ENCODE data around the gene TRPM3.

Gene TRPM3

DNA sequence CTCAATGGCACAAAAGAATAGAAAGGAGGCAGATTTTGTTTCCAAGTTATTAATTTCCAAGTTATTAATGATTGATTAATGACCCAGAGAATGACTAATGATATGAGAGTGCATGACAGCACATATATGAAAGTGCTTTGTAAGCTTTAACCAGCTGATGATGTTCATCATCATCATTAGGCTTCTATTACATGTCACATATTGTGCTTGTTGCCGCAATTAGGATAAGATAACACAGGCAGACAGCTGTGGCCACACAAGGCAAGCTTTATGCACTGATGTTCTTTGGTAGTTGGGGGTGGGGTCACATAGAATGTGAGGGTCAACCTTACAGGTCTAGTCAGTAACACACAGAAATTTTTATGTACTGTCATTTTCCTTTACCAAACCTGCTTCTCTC is 219.7 kb downstream of the TRPM3 start:
- Histone ChIP-seq H3K9me3 (ENCODE audit: severe bottlenecking) (no peaks in the 10 kb centered on the region), H3K4me3 (ENCODE audit: severe bottlenecking) (no peak overlapping the region), H3K27me3 (ENCODE audit: insufficient read depth, poor library complexity, severe bottlenecking) (no peaks in the 10 kb centered on the region), H3K4me1 (ENCODE audit: insufficient read depth, poor library complexity, severe bottlenecking) (peaks cover 16% of the 10 kb centered on the region), H3K36me3 (ENCODE audit: low read depth) (no peaks in the 10 kb centered on the region), H3K27ac (ENCODE audit: poor library complexity, severe bottlenecking) (peak overlapping the region; percentile 78)
- DNase-seq (ENCODE audit: low spot score) (no peak), ATAC-seq (ENCODE audit: low read depth) (no peak)
- TF ChIP-seq, protein P1, sequence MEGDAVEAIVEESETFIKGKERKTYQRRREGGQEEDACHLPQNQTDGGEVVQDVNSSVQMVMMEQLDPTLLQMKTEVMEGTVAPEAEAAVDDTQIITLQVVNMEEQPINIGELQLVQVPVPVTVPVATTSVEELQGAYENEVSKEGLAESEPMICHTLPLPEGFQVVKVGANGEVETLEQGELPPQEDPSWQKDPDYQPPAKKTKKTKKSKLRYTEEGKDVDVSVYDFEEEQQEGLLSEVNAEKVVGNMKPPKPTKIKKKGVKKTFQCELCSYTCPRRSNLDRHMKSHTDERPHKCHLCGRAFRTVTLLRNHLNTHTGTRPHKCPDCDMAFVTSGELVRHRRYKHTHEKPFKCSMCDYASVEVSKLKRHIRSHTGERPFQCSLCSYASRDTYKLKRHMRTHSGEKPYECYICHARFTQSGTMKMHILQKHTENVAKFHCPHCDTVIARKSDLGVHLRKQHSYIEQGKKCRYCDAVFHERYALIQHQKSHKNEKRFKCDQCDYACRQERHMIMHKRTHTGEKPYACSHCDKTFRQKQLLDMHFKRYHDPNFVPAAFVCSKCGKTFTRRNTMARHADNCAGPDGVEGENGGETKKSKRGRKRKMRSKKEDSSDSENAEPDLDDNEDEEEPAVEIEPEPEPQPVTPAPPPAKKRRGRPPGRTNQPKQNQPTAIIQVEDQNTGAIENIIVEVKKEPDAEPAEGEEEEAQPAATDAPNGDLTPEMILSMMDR (IDR thresholded peaks at IDR 0.05; ENCODE audit: poor library complexity, severe bottlenecking), result no peak

DNA sequence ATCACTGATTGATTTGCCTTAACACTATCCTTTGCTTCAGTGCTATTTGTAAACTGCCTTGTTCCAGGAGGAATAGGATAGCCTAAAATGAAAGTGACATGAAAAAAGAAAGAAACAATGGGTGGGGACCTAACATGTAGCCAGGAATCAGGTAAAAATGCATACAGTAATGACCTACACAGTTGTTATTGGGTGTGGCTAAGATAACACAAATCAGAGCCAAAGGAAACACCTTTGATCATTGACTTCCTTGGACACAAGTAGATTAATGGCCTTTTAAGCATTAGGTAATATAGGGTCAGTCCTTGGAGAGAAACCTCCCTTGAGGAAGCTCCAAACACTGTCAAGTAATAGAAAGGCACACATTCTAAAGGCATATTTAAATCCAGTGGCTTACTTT is 220.4 kb downstream of the TRPM3 start:
- Histone ChIP-seq H3K4me3 (ENCODE audit: severe bottlenecking) (no peak overlapping the region), H3K27ac (ENCODE audit: poor library complexity, severe bottlenecking) (no peak overlapping the region), H3K27me3 (ENCODE audit: insufficient read depth, poor library complexity, severe bottlenecking) (no peaks in the 10 kb centered on the region), H3K36me3 (ENCODE audit: low read depth) (no peaks in the 10 kb centered on the region), H3K4me1 (ENCODE audit: insufficient read depth, poor library complexity, severe bottlenecking) (peaks cover 16% of the 10 kb centered on the region), H3K9me3 (ENCODE audit: severe bottlenecking) (no peaks in the 10 kb centered on the region)
- ATAC-seq (ENCODE audit: low read depth), result no peak
- TF ChIP-seq, protein P1 (IDR thresholded peaks at IDR 0.05; ENCODE audit: poor library complexity, severe bottlenecking), result no peak
- no peak for DNase-seq (ENCODE audit: low spot score)

DNA sequence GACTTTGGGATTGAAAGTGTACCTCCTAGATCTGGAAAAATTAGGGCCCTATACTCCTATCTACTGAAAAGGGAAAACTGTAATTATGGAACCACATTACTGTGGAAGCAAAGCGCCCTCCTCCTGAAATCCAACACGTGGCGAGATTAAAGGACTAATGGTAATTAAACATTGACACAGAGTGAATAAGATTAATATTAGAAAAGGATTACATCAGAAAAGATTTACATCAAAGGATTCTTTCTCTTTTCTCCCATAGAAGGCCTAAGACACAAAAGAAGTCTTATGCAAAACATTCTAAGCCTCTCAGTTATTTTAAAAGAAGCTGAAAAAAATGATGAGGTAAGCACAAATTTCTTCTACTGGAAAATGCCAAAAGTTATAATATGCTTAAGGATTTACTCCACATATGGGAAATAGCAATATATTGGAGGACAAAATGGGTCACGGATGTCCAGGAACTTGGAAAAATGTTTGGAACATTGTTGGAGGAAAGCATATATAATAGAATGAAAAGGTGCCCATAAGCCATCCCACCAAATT is 227.8 kb downstream of the TRPM3 start:
- no peaks in the 10 kb centered on the region for H3K9me3 ChIP-seq (ENCODE audit: severe bottlenecking)
- TF ChIP-seq, protein P1 (IDR thresholded peaks at IDR 0.05; ENCODE audit: poor library complexity, severe bottlenecking), result no peak
- no peak for DNase-seq (ENCODE audit: low spot score)
- no peaks in the 10 kb centered on the region for H3K36me3 ChIP-seq (ENCODE audit: low read depth)
- ATAC-seq (ENCODE audit: low read depth), result no peak
- H3K4me1 ChIP-seq (ENCODE audit: insufficient read depth, poor library complexity, severe bottlenecking), result no peaks in the 10 kb centered on the region
- H3K27me3 ChIP-seq (ENCODE audit: insufficient read depth, poor library complexity, severe bottlenecking), result no peaks in the 10 kb centered on the region
- no peak overlapping the region for H3K27ac ChIP-seq (ENCODE audit: poor library complexity, severe bottlenecking)
- no peak overlapping the region for H3K4me3 ChIP-seq (ENCODE audit: severe bottlenecking)

DNA sequence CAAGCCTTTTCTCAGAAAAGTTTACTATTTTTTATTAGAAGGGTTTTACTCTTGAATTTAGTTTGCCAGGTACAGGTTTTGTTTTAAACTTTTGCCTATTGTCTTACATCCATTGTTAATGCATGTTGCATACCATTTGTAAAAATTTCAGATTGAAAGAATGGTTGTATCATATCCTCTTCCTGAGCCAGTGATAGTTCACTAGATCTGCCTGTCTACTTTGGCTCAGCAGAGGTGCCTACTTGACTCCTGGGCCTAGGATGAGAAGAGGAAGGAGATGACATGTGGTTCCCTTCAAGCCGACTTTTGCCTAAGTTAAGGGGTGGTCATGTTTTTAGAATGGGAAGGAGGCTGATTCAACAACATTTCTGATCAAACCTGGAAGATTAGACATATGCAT is 232.9 kb downstream of the TRPM3 start:
- no peak for DNase-seq (ENCODE audit: low spot score)
- Histone ChIP-seq H3K36me3 (ENCODE audit: low read depth) (no peaks in the 10 kb centered on the region), H3K4me3 (ENCODE audit: severe bottlenecking) (no peak overlapping the region), H3K27ac (ENCODE audit: poor library complexity, severe bottlenecking) (no peak overlapping the region), H3K27me3 (ENCODE audit: insufficient read depth, poor library complexity, severe bottlenecking) (no peaks in the 10 kb centered on the region), H3K9me3 (ENCODE audit: severe bottlenecking) (no peaks in the 10 kb centered on the region), H3K4me1 (ENCODE audit: insufficient read depth, poor library complexity, severe bottlenecking) (no peaks in the 10 kb centered on the region)
- TF ChIP-seq, protein P1 (IDR thresholded peaks at IDR 0.05; ENCODE audit: poor library complexity, severe bottlenecking), result no peak
- no peak for ATAC-seq (ENCODE audit: low read depth)

DNA sequence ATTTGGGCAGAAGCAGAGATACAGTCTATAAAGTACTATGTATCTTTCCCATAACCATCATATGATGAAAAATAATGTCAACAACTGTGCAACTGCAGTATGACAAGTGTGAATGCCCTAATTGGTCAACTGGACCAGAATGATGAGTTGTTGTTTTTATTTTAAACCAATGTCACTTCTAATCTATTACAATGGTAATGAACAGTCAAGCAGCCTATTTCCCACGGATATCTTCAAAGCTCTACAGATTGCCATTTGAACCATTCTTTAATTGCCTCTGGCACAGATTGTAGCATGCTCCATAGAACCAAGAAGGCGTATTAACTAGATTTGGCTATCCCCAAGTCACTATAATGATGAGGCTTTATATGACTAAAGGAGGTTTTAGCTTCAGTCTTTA is 233.6 kb downstream of the TRPM3 start:
- TF ChIP-seq, protein P1 (IDR thresholded peaks at IDR 0.05; ENCODE audit: poor library complexity, severe bottlenecking), result no peak
- Histone ChIP-seq H3K27ac (ENCODE audit: poor library complexity, severe bottlenecking) (no peak overlapping the region), H3K9me3 (ENCODE audit: severe bottlenecking) (no peaks in the 10 kb centered on the region), H3K27me3 (ENCODE audit: insufficient read depth, poor library complexity, severe bottlenecking) (no peaks in the 10 kb centered on the region), H3K4me1 (ENCODE audit: insufficient read depth, poor library complexity, severe bottlenecking) (no peaks in the 10 kb centered on the region), H3K4me3 (ENCODE audit: severe bottlenecking) (no peak overlapping the region), H3K36me3 (ENCODE audit: low read depth) (no peaks in the 10 kb centered on the region)
- ATAC-seq (ENCODE audit: low read depth), result no peak
- DNase-seq (ENCODE audit: low spot score), result no peak

Data from RWPE2 (cell line).